Activated naive CD8-positive, alpha-beta T cell treated with anti-CD3 and anti-CD28 coated beads, Interleukin-2, amount 50 U/mL, for 24 hours (primary cell): ENCODE results near the gene CLDN4.
A peak's percentile ranks its signal among the peaks of the same experiment; 100 is the strongest.
"Not testable (repeated sequence)": the region's sequence is repeated elsewhere in the genome, so short reads cannot be mapped to it uniquely, and the experiment has no call there.

Experiments
- ATAC-seq: fragments of 150-1000 bp; cut with Tn5 transposase; one replicate; pipeline ENCODE4 v1.10.0; 2021
- DNase-seq: peaks from one replicate; pipeline ENCODE4 v3.0.0; 2021
- H3K27ac Mint-ChIP-seq: one replicate; pipeline ENCODE4 v1.8.0; 2021; ENCODE audit warnings: mild to moderate bottlenecking, mixed read lengths
- H3K27me3 Mint-ChIP-seq: one replicate; pipeline ENCODE4 v1.8.0; 2021; ENCODE audit warnings: mixed read lengths
- H3K36me3 Mint-ChIP-seq: one replicate; pipeline ENCODE4 v1.8.0; 2021; ENCODE audit warnings: low read depth, mixed read lengths
- H3K4me1 Mint-ChIP-seq: one replicate; pipeline ENCODE4 v1.8.0; 2021; ENCODE audit warnings: mixed read lengths
- H3K4me3 Mint-ChIP-seq: one replicate; pipeline ENCODE4 v1.8.0; 2021; ENCODE audit warnings: mild to moderate bottlenecking, moderate library complexity, mixed read lengths
- H3K9me3 Mint-ChIP-seq: one replicate; pipeline ENCODE4 v1.8.0; 2021; ENCODE audit warnings: mixed read lengths

Gene CLDN4

DNA sequence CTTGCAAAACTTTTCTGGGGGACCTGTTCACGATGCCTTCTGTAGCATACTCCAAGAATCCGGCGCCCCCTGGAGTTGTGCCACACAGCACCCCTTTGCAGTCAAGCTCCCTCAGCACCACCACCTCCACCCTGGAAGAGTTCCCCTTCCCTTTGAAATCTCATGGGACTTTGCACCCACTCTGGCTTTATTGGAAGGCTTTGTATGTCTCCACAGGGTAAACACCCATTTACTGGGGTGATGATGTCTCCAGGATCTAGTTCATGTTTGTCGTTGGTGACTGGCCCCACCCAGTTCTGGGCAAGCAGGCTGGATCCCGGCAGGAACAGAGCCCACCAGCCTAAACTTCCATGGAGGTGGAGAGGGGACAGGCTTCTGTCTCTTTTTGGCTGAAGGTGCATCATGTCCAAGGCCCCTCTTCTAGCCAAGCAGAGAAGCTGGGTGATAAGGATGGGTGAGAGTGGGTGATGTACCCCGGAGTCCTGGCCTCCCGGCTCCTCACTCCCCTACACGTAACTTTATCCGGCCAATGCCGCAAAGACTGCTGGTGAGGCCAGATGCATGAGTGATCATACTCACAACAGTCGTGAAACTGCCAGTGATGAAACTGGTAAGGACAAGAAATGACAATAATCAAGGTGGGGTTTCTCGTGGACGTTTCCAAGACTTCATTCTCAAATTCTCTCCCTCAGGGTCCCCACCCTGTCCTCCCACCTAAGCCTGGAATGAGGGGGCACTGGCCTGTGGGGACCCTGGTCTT is 695 bp upstream of the CLDN4 start:
- ATAC-seq (no peak), DNase-seq (no peak)
- H3K27ac Mint-ChIP-seq, result no peak overlapping the region
- no peaks in the 10 kb centered on the region for H3K9me3 Mint-ChIP-seq
- no peaks in the 10 kb centered on the region for H3K36me3 Mint-ChIP-seq
- no peak overlapping the region for H3K4me3 Mint-ChIP-seq
- H3K27me3 Mint-ChIP-seq, result peaks cover 6% of the 10 kb centered on the region
- peaks cover 27% of the 10 kb centered on the region for H3K4me1 Mint-ChIP-seq

DNA sequence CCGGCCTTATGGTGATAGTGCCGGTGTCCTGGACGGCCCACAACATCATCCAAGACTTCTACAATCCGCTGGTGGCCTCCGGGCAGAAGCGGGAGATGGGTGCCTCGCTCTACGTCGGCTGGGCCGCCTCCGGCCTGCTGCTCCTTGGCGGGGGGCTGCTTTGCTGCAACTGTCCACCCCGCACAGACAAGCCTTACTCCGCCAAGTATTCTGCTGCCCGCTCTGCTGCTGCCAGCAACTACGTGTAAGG is 713 bp downstream of the CLDN4 start:
- no peak for DNase-seq
- H3K27me3 Mint-ChIP-seq, result peaks cover 6% of the 10 kb centered on the region
- H3K36me3 Mint-ChIP-seq, result no peaks in the 10 kb centered on the region
- ATAC-seq, result no peak
- H3K27ac Mint-ChIP-seq, result no peak overlapping the region
- peaks cover 26% of the 10 kb centered on the region for H3K4me1 Mint-ChIP-seq
- no peak overlapping the region for H3K4me3 Mint-ChIP-seq
- H3K9me3 Mint-ChIP-seq, result no peaks in the 10 kb centered on the region

DNA sequence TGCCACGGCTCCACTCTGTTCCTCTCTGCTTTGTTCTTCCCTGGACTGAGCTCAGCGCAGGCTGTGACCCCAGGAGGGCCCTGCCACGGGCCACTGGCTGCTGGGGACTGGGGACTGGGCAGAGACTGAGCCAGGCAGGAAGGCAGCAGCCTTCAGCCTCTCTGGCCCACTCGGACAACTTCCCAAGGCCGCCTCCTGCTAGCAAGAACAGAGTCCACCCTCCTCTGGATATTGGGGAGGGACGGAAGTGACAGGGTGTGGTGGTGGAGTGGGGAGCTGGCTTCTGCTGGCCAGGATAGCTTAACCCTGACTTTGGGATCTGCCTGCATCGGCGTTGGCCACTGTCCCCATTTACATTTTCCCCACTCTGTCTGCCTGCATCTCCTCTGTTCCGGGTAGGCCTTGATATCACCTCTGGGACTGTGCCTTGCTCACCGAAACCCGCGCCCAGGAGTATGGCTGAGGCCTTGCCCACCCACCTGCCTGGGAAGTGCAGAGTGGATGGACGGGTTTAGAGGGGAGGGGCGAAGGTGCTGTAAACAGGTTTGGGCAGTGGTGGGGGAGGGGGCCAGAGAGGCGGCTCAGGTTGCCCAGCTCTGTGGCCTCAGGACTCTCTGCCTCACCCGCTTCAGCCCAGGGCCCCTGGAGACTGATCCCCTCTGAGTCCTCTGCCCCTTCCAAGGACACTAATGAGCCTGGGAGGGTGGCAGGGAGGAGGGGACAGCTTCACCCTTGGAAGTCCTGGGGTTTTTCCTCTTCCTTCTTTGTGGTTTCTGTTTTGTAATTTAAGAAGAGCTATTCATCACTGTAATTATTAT is 1.2 kb downstream of the CLDN4 start:
- H3K36me3 Mint-ChIP-seq, result no peaks in the 10 kb centered on the region
- H3K27me3 Mint-ChIP-seq, result peaks cover 2% of the 10 kb centered on the region
- no peak overlapping the region for H3K4me3 Mint-ChIP-seq
- peaks cover 21% of the 10 kb centered on the region for H3K4me1 Mint-ChIP-seq
- ATAC-seq (no peak), DNase-seq (no peak)
- H3K27ac Mint-ChIP-seq, result no peak overlapping the region
- H3K9me3 Mint-ChIP-seq, result no peaks in the 10 kb centered on the region

DNA sequence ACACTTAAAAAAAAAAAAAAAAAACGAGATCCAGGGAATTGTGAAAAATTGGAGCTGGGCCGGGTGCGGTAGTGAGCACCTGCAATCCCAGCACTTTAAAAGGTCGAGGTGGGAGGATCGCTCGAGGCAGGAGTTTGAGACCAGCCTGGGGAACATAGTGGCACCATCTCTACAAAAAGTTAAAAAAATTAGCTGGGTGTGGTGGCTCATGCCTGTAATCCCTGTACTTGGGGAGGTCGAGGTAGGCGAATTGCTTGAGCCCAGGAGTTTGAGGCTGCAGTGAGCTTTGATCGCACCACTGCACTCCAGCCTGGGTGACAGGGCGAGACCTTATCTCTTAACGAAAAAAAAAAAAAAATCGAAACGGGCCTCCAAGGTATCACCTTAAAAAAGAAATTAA is 2.0 kb downstream of the CLDN4 start:
- H3K9me3 Mint-ChIP-seq, result no peaks in the 10 kb centered on the region
- peaks cover 2% of the 10 kb centered on the region for H3K27me3 Mint-ChIP-seq
- ATAC-seq, result no peak
- H3K4me3 Mint-ChIP-seq, result no peak overlapping the region
- DNase-seq, result no peak
- H3K36me3 Mint-ChIP-seq, result no peaks in the 10 kb centered on the region
- H3K4me1 Mint-ChIP-seq, result peaks cover 13% of the 10 kb centered on the region
- no peak overlapping the region for H3K27ac Mint-ChIP-seq

DNA sequence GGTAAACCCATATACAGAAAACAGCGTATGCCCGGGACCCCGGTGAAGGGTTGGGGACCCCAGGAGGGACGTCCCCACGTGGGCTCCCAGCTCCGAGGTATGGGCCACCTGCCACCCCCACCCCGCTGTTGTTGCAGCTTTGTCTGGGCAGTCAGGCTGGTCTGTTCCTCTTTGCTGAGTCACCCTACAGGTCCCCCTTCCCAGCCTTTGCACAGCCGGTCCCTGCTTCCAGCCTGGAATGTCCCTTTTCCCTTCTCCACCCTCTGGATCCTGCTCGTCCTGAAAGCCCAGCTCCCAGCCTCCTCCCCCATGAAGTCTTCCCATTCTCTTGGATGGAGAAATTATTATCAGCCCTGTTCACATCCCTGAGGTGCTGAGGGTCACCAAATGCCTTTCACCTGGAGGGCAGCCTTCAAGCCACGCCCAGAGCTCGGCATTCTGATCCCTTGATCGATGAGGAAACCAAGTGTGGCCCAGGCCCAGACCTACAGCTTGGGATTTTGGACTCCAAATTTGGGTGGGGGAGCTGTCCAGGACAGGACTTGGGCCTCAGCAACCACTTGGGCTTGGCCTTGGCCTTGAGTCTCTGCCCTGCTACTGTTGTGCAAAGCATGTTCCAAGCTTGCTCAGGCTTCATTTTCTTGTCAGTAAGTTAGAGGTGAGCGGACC is 2.6 kb downstream of the CLDN4 start:
- DNase-seq, result no peak

DNA sequence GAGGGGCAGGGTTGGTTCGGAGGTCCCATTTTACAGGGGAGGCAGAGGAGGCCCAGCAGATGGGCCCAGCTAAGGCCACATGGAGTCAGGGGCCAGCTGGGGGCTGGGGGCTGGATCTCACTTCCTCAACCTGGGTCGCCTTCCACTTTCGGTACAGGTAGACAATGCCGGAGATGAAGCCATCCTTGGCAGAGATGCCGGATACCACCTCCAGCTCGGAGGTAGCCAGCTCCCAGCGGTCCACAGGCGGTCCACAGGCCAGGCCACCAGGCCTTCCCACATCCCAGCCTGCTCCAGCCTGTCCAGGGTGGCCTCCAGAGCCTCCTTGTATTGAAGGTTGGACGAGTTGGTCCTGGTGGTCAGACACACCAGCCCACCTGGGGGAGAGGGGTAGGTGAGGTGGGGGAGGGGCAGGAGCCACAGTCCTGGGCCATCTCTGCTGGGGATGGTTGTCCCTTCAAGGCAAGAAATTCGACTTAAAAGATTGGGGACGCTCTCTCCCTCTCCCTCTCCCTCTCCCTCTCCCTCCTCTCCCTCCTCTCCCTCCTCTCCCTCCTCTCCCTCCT is 3.9 kb downstream of the CLDN4 start:
- H3K27ac Mint-ChIP-seq, result no peak overlapping the region
- peaks cover under 1% of the 10 kb centered on the region for H3K27me3 Mint-ChIP-seq
- DNase-seq (no peak), ATAC-seq (no peak)
- H3K4me3 Mint-ChIP-seq, result no peak overlapping the region
- H3K9me3 Mint-ChIP-seq, result no peaks in the 10 kb centered on the region
- peaks cover under 1% of the 10 kb centered on the region for H3K4me1 Mint-ChIP-seq
- no peaks in the 10 kb centered on the region for H3K36me3 Mint-ChIP-seq

More for the DNA sequence above, 2.6 kb downstream of the CLDN4 start:
- peaks cover 2% of the 10 kb centered on the region for H3K27me3 Mint-ChIP-seq
- H3K4me1 Mint-ChIP-seq, result peaks cover 9% of the 10 kb centered on the region
- no peak overlapping the region for H3K4me3 Mint-ChIP-seq
- no peaks in the 10 kb centered on the region for H3K36me3 Mint-ChIP-seq
- no peak overlapping the region for H3K27ac Mint-ChIP-seq
- ATAC-seq, result no peak
- H3K9me3 Mint-ChIP-seq, result no peaks in the 10 kb centered on the region

DNA sequence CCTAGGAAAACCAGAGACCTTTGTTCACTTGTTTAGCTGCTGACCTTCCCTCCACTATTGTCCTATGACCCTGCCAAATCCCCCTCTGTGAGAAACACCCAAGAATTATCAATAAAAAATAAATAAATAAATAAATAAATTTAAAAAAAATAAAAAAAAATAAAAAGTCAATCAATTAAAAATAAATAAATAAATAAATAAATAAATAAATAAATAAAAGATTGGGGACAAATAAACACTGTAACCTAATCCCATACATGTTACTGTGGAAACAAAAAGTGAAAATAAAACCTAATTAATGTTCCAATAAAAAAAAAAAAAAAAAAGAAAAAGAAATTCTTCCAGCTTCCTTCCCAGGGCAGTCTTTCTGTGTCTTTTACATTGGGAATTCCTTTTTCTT is 6.4 kb downstream of the CLDN4 start:
- not testable (repeated sequence) for ATAC-seq, H3K9me3 Mint-ChIP-seq, H3K4me3 Mint-ChIP-seq, DNase-seq, H3K36me3 Mint-ChIP-seq, H3K27ac Mint-ChIP-seq, H3K27me3 Mint-ChIP-seq, H3K4me1 Mint-ChIP-seq

DNA sequence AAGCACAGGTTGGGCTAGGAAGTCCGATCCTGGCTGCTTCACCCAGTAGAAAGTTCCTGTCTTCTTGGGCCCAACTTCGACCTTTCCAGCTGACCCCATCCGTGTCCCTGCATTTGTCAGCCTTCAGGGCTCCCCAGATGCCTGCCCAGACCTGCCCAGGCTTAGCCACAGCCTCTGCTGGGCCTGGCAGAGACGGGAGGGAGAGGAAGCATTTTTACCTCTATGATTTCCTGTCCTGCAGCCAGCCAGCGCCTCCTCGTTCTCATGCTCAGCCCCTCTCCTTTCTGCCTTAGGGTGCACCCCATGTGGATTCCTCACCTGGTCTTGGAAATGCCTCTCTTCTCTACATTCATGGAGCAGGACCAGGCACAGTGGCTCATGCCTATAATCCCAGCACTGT is 7.8 kb downstream of the CLDN4 start:
- no peak for ATAC-seq
- no peak overlapping the region for H3K4me3 Mint-ChIP-seq
- DNase-seq, result no peak
- no peaks in the 10 kb centered on the region for H3K9me3 Mint-ChIP-seq
- H3K4me1 Mint-ChIP-seq, result peaks cover 5% of the 10 kb centered on the region
- H3K36me3 Mint-ChIP-seq, result no peaks in the 10 kb centered on the region
- no peak overlapping the region for H3K27ac Mint-ChIP-seq
- no peaks in the 10 kb centered on the region for H3K27me3 Mint-ChIP-seq

DNA sequence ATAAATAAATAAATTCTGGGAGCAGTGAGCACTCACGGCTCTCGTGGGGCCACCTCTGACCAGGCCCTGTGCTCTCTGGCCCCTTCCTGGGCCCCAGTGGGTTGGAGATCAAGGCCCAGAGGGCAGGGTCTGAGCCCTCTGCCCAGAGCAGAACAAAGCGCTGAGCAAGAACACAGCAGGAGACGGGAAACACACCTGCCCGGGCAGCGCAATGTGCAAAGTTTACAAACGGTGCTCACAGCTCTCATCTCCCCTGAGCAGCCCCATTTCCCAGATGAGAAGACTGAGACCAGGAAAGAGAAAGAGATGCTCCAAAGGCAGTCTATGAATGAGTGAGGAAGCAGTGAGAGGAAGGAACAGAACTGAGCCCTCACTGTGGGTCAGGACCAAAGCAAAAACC is 8.5 kb downstream of the CLDN4 start:
- Mint-ChIP-seq H3K4me1 (peaks cover 11% of the 10 kb centered on the region), H3K4me3 (no peak overlapping the region), H3K9me3 (no peaks in the 10 kb centered on the region), H3K36me3 (no peaks in the 10 kb centered on the region), H3K27me3 (no peaks in the 10 kb centered on the region), H3K27ac (no peak overlapping the region)
- no peak for DNase-seq
- ATAC-seq, result no peak

DNA sequence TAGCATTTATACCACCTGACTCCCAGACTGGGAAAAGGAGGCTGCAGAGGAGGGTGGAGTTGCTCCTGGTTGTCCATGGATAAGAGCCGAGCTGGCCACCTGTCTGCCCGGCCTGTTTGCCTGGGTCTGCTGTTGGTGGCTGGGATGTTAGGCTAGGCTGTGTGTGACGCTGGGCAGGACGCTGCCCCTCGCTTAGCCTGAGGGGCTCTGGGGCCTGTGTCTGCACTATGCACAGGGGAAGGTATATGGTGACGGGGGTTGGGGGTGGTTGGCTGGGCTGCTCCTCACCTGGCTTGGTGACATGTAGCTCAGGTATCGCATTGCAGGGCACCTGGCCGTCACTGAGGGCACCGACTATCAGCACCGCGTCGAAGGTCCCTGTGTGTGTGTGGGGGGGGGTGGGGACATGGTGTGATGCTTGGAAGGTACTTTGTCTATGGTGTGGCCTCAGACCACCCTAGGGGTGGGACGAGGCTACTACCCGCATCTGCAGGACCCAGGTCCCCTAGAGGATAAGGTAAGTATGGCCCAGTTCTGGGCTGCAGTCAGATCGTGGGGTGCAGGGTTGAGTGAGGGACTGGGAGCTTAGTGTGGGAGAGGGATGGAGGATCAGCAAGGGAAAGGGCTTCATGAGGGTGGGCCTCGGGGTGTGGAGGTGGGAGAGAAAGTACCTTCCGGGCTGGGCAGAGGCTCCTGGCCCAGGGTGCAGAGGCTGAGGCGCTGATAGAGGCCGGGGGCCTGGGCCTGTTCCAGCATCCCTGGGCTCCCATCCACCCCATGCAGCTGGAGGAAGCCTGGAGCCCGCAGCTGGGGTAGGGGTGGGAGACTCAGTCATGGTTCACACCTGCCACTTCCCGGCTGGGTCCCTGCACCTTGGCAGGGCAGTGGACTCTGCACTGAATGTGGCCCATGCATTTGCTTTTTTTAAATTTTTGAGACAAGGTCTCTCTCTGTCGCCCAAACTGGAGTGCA is 9.2 kb downstream of the CLDN4 start:
- H3K4me3 Mint-ChIP-seq, result no peak overlapping the region
- H3K27me3 Mint-ChIP-seq, result no peaks in the 10 kb centered on the region
- no peak for ATAC-seq
- peaks cover 12% of the 10 kb centered on the region for H3K4me1 Mint-ChIP-seq
- no peak for DNase-seq
- H3K27ac Mint-ChIP-seq, result no peak overlapping the region
- no peaks in the 10 kb centered on the region for H3K36me3 Mint-ChIP-seq
- H3K9me3 Mint-ChIP-seq, result no peaks in the 10 kb centered on the region

DNA sequence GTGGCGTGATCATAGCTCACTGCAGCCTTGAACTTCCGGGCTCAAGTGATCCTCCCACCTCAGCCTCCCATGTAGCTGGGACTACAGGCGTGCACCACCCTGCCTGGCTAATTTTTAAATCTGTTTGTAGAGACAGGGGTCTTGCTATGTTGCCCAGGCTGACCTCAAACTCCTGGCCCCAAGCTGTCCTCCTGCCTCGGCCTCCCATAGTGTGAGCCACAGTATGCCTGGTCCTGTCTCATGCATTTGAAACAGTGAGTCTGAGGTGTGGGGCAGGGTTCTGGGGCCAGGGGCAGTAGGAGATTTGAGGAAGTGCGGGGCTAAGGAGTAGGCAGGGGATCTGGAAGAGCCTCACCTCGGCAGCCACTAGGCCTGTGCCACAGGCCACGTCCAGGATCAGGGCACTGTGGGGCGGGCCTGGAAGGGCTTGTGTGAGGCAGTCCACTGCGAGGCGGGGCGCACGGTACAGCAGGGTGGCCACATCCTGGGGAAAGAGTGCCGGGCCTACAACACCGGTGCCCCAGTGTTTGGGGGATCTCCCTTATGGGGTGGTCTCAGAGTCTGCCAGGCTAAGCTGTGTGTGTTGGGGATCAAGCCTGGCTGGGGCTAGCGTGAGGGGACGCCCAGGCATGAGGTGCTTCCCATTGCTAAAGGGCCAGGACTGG is 10.1 kb downstream of the CLDN4 start:
- Mint-ChIP-seq H3K4me3 (no peak overlapping the region), H3K9me3 (no peaks in the 10 kb centered on the region), H3K4me1 (peaks cover 12% of the 10 kb centered on the region), H3K27me3 (no peaks in the 10 kb centered on the region), H3K36me3 (no peaks in the 10 kb centered on the region), H3K27ac (no peak overlapping the region)
- no peak for ATAC-seq
- DNase-seq, result no peak

DNA sequence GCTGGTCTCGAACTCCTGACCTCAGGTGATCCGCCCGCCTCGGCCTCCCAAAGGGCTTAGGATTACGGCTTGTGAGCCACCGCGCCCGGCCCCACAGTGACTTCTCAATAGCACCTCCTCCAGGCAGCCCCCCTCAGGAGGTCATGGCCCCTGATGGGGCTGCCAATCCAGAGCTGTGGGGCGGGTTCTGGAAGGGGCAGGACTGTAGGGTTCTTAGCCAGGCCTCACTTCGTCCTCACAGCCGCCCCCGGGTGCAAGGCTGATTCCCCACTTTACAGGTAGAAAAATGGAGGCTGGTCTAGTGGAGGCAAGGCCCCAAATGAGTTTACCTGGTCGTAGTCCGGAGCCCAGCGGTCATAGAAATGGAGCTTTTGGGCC is 10.9 kb downstream of the CLDN4 start:
- no peak overlapping the region for H3K27ac Mint-ChIP-seq
- H3K4me3 Mint-ChIP-seq, result peak overlapping the region; percentile 73

DNA sequence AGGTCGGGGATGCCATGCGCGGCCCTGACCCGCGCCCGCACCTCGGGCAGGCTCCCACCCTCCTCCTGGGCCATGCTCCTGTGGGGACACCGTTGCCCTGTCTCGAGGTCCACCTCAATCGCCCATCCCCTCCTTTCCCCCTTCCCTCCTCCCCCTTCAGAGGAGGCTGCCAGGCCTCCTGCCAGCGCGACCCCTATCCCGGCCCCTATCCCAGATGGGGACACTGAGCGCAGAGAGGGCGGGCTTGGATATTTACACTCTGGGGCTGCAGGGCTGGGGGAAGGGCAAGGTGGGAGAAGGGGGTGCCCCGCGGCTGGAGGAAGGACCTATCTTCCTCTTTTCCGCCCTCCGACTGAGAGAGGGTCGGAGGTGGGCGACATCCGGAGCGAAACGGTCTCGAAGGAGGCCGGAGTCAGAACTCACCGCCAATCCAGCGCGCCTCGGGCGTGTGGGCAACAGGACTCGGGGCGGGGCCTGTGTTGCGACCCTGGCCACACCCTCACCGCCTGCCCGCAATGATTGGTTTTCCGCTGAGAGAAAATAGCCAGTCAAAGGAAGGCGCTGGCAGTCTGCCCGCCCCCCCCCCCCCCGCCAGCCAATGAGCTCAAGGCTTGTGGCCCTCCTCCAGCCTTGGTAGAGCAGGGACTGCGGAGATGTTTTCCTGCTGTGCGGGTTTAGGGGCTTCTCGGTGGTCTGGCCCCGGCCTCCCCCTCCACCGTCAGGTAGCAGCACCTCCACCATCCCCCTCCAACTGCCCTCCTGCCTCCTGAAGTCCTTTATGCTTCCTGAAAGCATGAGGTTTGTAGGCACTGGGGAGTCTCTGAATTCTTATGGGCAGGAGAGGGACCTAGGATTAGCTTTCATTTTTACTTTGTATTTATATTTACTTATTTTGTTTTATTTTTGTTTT is 11.5 kb downstream of the CLDN4 start, which contains the start of gene METTL27:
METTL27 (minus strand) TSS at position 450 of the 910 bp plus-strand sequence; CDS start at position 74, 376 bp downstream.
- Mint-ChIP-seq H3K36me3 (no peaks in the 10 kb centered on the region), H3K4me1 (peaks cover 12% of the 10 kb centered on the region), H3K27ac (peak within 1 kb of the TSS; percentile 39), H3K4me3 (peak within 1 kb of the TSS; percentile 73), H3K27me3 (no peaks in the 10 kb centered on the region), H3K9me3 (no peaks in the 10 kb centered on the region)
- ATAC-seq, result peak; percentile 93
- DNase-seq, result peak; percentile 90

More for the DNA sequence above, 10.9 kb downstream of the CLDN4 start:
- ATAC-seq (no peak), DNase-seq (no peak)
- peaks cover 12% of the 10 kb centered on the region for H3K4me1 Mint-ChIP-seq
- no peaks in the 10 kb centered on the region for H3K27me3 Mint-ChIP-seq
- H3K36me3 Mint-ChIP-seq, result no peaks in the 10 kb centered on the region
- H3K9me3 Mint-ChIP-seq, result no peaks in the 10 kb centered on the region
